ENCODE data around the gene MOSMO. TPM values are rescaled to one million over a fixed set of nuclear protein-coding genes. Genes with fewer than 3 reads are reported as not detected.

Gene MOSMO
- total RNA-seq, 2 experiments from 2014 or later = 9.6 to 9.8 TPM

- BruUV-seq (replicated peaks) = no TSS peak
- H3K9me2 ChIP-seq (ENCODE audit: insufficient read depth, low read length) = no peaks in the 10 kb centered on the region
- H3K4me2 ChIP-seq (ENCODE audit: low read length) = no peak overlapping the region
- H3K4me3 ChIP-seq (ENCODE audit: low read depth, low read length, poor library complexity, severe bottlenecking) = no peak overlapping the region
- H3K9me3 ChIP-seq (ENCODE audit: low read length) = no peaks in the 10 kb centered on the region
- no peak for DNase-seq (ENCODE audit: low spot score)
- ChIA-PET POLR2A (interaction anchor here (0.5 to 1.5 kb wide), 6 partner anchors 8 to 252 kb away, joined by 3 to 4 read pairs (median 4); no protein-coding TSS in a partner anchor), CTCF (ENCODE audit: unreplicated experiment) (interaction anchor here (1.2 kb wide), 1 partner anchor 88 kb away, joined by 4 read pairs; no protein-coding TSS in a partner anchor)
- TF ChIP-seq, protein P1, sequence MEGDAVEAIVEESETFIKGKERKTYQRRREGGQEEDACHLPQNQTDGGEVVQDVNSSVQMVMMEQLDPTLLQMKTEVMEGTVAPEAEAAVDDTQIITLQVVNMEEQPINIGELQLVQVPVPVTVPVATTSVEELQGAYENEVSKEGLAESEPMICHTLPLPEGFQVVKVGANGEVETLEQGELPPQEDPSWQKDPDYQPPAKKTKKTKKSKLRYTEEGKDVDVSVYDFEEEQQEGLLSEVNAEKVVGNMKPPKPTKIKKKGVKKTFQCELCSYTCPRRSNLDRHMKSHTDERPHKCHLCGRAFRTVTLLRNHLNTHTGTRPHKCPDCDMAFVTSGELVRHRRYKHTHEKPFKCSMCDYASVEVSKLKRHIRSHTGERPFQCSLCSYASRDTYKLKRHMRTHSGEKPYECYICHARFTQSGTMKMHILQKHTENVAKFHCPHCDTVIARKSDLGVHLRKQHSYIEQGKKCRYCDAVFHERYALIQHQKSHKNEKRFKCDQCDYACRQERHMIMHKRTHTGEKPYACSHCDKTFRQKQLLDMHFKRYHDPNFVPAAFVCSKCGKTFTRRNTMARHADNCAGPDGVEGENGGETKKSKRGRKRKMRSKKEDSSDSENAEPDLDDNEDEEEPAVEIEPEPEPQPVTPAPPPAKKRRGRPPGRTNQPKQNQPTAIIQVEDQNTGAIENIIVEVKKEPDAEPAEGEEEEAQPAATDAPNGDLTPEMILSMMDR (conservative IDR thresholded peaks at IDR 0.05; ENCODE audit: low read length) = no peak
- no peak for TF ChIP-seq EZH2phosphoT487 (IDR thresholded peaks at IDR 0.05; ENCODE audit: borderline replicate concordance, low read depth, low read length)
- no peak overlapping the region for H3K27ac ChIP-seq (ENCODE audit: low read depth, low read length, poor library complexity, severe bottlenecking)
- H3K36me3 ChIP-seq (ENCODE audit: insufficient read depth, low read length) = peaks cover 21% of the 10 kb centered on the region; the same call in 1 of the 2 replicates
- H2AFZ ChIP-seq (ENCODE audit: low read length) = no peak overlapping the region
- no peaks in the 10 kb centered on the region for H4K20me1 ChIP-seq (ENCODE audit: insufficient read depth, low read length)
- H3K79me2 ChIP-seq (ENCODE audit: insufficient read depth, low read depth, low read length) = no peaks in the 10 kb centered on the region
- H3K4me1 ChIP-seq (ENCODE audit: insufficient read depth, low read length, poor library complexity, severe bottlenecking) = no peaks in the 10 kb centered on the region
- intact Hi-C loops (cut with micrococcal nuclease; ENCODE audit: unreplicated experiment) = no loop called here
Measured at GRCh38 chr16:21989751-21990150, 18.2 kb upstream of the MOSMO start.

DNA sequence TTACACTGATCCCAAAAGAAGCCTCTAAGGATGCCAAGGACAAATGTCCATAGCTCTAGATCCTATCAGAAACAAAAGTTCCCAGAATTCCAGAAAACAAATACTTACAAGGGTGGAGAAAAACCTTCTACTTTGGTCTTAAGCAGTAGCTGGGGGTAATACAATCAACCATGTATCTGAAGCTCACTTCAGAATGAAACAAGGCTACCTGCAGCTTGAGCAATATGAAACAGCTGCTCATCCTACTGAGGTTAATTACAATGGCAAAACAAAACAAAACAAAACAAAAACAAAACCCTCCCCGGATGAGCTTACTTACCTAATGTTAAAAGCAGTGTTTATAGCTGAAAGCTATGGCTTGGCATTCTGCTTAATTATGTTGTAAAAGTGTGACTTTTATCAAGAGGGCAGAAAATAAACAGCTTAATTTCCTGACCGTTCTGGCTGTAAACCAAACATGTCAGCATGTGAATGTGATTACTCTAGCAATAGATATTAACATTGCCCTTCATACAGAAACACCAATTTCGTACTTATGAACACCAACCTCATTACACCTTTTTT lies 17.4 kb upstream of the MOSMO start:
- H3K9me3 ChIP-seq (ENCODE audit: low read length) = no peaks in the 10 kb centered on the region
- no peaks in the 10 kb centered on the region for H3K9me2 ChIP-seq (ENCODE audit: insufficient read depth, low read length)
- no peak overlapping the region for H3K27ac ChIP-seq (ENCODE audit: low read depth, low read length, poor library complexity, severe bottlenecking)
- no peak overlapping the region for H3K4me3 ChIP-seq (ENCODE audit: low read depth, low read length, poor library complexity, severe bottlenecking)
- no peak overlapping the region for H2AFZ ChIP-seq (ENCODE audit: low read length)
- no peaks in the 10 kb centered on the region for H4K20me1 ChIP-seq (ENCODE audit: insufficient read depth, low read length)
- H3K79me2 ChIP-seq (ENCODE audit: insufficient read depth, low read depth, low read length) = no peaks in the 10 kb centered on the region
- H3K4me2 ChIP-seq (ENCODE audit: low read length) = no peak overlapping the region
- ChIA-PET POLR2A (interaction anchor here (1.0 to 1.5 kb wide), 2 partner anchors 88 to 109 kb away, joined by 3 to 4 read pairs; no protein-coding TSS in a partner anchor), CTCF (ENCODE audit: unreplicated experiment) (interaction anchor here (0.6 to 1.2 kb wide), 3 partner anchors 87 to 115 kb away, joined by 3 to 4 read pairs (median 3); no protein-coding TSS in a partner anchor)
- DNase-seq (ENCODE audit: low spot score) = no peak
- BruUV-seq (replicated peaks) = no TSS peak
- H3K36me3 ChIP-seq (ENCODE audit: insufficient read depth, low read length) = peaks cover 15% of the 10 kb centered on the region; the same call in 1 of the 2 replicates
- H3K4me1 ChIP-seq (ENCODE audit: insufficient read depth, low read length, poor library complexity, severe bottlenecking) = no peaks in the 10 kb centered on the region
- TF ChIP-seq, protein P1 (conservative IDR thresholded peaks at IDR 0.05; ENCODE audit: low read length) = no peak
- TF ChIP-seq EZH2phosphoT487 (IDR thresholded peaks at IDR 0.05; ENCODE audit: borderline replicate concordance, low read depth, low read length) = no peak
- intact Hi-C loops (cut with micrococcal nuclease; ENCODE audit: unreplicated experiment) = no loop called here

DNA sequence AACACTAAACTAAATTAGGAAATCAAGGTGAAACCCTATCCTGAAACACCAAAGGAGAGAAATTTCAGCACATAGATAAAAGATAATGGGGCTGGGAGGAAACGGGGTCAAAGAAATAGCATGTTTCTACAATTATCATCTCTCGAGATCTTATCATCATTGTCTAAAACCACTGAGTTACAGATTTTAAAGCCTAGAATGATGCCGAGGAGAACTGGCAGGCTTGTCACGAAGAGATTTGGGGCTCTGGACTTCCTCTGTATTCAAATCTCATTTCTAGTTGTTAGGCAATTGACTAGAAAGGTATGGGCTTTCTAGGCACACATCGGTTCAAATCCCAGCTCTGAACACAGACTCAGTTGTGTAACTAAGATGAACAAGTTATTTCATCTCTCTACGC lies 16.3 kb upstream of the MOSMO start:
- no peak overlapping the region for H3K4me3 ChIP-seq (ENCODE audit: low read depth, low read length, poor library complexity, severe bottlenecking)
- no peaks in the 10 kb centered on the region for H3K79me2 ChIP-seq (ENCODE audit: insufficient read depth, low read depth, low read length)
- no peaks in the 10 kb centered on the region for H3K9me2 ChIP-seq (ENCODE audit: insufficient read depth, low read length)
- BruUV-seq (replicated peaks) = no TSS peak
- ChIA-PET POLR2A (interaction anchor here (0.7 kb wide), 1 partner anchor 111 kb away, joined by 4 read pairs; no protein-coding TSS in a partner anchor), CTCF (ENCODE audit: unreplicated experiment) (no interaction called here)
- no peak overlapping the region for H2AFZ ChIP-seq (ENCODE audit: low read length)
- peaks cover 4% of the 10 kb centered on the region; the same call in 1 of the 2 replicates for H3K36me3 ChIP-seq (ENCODE audit: insufficient read depth, low read length)
- DNase-seq (ENCODE audit: low spot score) = no peak
- no peaks in the 10 kb centered on the region for H3K4me1 ChIP-seq (ENCODE audit: insufficient read depth, low read length, poor library complexity, severe bottlenecking)
- no peaks in the 10 kb centered on the region for H4K20me1 ChIP-seq (ENCODE audit: insufficient read depth, low read length)
- intact Hi-C loops (cut with micrococcal nuclease; ENCODE audit: unreplicated experiment) = no loop called here
- no peak for TF ChIP-seq EZH2phosphoT487 (IDR thresholded peaks at IDR 0.05; ENCODE audit: borderline replicate concordance, low read depth, low read length)
- TF ChIP-seq, protein P1 (conservative IDR thresholded peaks at IDR 0.05; ENCODE audit: low read length) = no peak
- H3K4me2 ChIP-seq (ENCODE audit: low read length) = no peak overlapping the region
- H3K9me3 ChIP-seq (ENCODE audit: low read length) = no peaks in the 10 kb centered on the region
- H3K27ac ChIP-seq (ENCODE audit: low read depth, low read length, poor library complexity, severe bottlenecking) = no peak overlapping the region

All from OCI-LY7 (cell line).